Psoas muscle (tissue), 8 donors: ENCODE measurements around the gene HP1BP3. TPM values are rescaled to one million over a fixed set of nuclear protein-coding genes. Genes with fewer than 3 reads are reported as not detected.
A peak's percentile ranks its signal among the peaks of the same experiment; 100 is the strongest.

Source experiments
- ATAC-seq, 4 donors: fragments of 200-7000 bp; cut with Tn5 transposase; one replicate each; pipeline ENCODE4 v1.9.1; 2020; ENCODE audit warnings: moderate library complexity in 3 of 4, mild to moderate bottlenecking in 2 of 4
- DNase-seq, 2 donors: peaks; one replicate each; pipeline ENCODE4 v3.0.0-alpha.2; 2020
- H3K27ac ChIP-seq: fragments of 200-600 bp; one replicate; pipeline ENCODE4 v1.8.0; 2022
- H3K27me3 ChIP-seq, 3 donors: fragments of 200-600 bp in 1 of 3; one replicate each; pipeline versions ENCODE4 v1.6.1 to v1.8.0; 2013 to 2022; ENCODE audit warnings: low read length in 2 of 3, mild to moderate bottlenecking in 2 of 3, moderate library complexity in 1 of 3; ENCODE audit not compliant: insufficient read depth in 3 of 3
- H3K36me3 ChIP-seq, 2 donors: fragments of 200-600 bp in 1 of 2; one replicate each; pipeline versions ENCODE4 v1.6.1 to v1.8.0; 2013 to 2022; ENCODE audit warnings: low read depth in 1 of 2, mild to moderate bottlenecking in 1 of 2, moderate library complexity in 1 of 2; ENCODE audit not compliant: insufficient read depth in 1 of 2
- H3K4me1 ChIP-seq: fragments of 200-600 bp; one replicate; pipeline ENCODE4 v1.8.0; 2022
- H3K4me3 ChIP-seq: fragments of 200-600 bp; one replicate; pipeline ENCODE4 v1.8.0; 2022; ENCODE audit warnings: mild to moderate bottlenecking
- H3K9me3 ChIP-seq: fragments of 200-600 bp; one replicate; pipeline ENCODE4 v1.8.0; 2022
- CTCF ChIP-seq: fragments of 200-600 bp; IDR thresholded peaks from one replicate; pipeline ENCODE4 v1.8.0; 2022; ENCODE audit warnings: antibody characterized with exemption
- WGBS, 3 donors: extraction: QIAGEN DNeasy Blood & Tissue Kit; methylation state at CpG; one replicate each; pipeline versions ENCODE4 v1.1.6 to v1.1.7; 2013; 5-methylcytosine and 5-hydroxymethylcytosine counted together
- intact Hi-C, 2 donors: fragments of 100-400 bp; cut with DNase I; formaldehyde crosslinking; loops; one replicate each; pipeline versions ENCODE4 v1.11.0 to v1.14.2; 2022
- polyA plus RNA-seq, 3 donors: library from polyadenylated mRNA; stranded (reverse); fragments of 200-250 nt; gene quantifications; one replicate each; pipeline ENCODE4 v1.2.3, GENCODE V29; 2013
- total RNA-seq, 4 donors: library from RNA; stranded (reverse); fragmentation: NEBNext Ultra II Directional in 2 of 4; extraction: Animal tissue kit (Norgen Biotek cat#: 25700) in 2 of 4; gene quantifications; one replicate each; pipeline versions ENCODE4 v1.2.1 to v1.2.4, GENCODE V29; 2021 to 2023
- donor health status: healthy with polysubstance abuse.
- donor health status: DM: no; HTN: no; CAD: no; lungs with moderate emphysema.
- donor health status: Bipolar disorder and iron deficiency.
- donor health status: healthy.
- donor health status: DM: yes; HTN: yes; CAD: no.
- donor health status: DM: no; HTN: no; CAD: no.
- donor health status: DM: no; HTN: no; CAD: no.
- donor health status: DM: yes; HTN: yes; CAD: no.

The HP1BP3 gene
- total and polyA plus RNA-seq, 7 donors: 52.6 to 134 (median 115) TPM

DNA sequence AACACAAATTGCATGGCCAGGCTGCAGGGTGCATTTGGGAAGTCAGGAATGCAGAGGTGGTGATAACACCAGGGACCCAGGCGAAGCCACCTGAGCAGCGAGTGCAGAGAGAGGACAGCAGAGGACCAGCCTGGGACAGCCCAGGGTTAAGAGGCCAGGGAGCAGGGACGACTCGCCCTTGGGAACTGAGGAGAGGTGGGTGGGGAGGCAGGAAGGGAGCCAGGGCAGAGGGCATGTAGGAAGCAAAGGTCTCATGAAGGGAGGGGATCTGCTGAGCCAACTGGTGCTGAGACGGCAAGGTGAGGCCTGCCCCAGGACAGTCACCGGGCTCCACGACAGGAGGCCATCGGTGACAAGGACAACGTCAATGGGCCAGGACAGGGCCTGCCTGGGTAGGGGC, 85.7 kb downstream of the HP1BP3 start:
- Histone ChIP-seq H3K4me3 (no peak overlapping the region), H3K9me3 (no peaks in the 10 kb centered on the region), H3K27me3 (no peaks in the 10 kb centered on the region), H3K27ac (no peak overlapping the region), H3K4me1 (peaks cover 10% of the 10 kb centered on the region), H3K36me3 (no peaks in the 10 kb centered on the region)
- ATAC-seq (no peak), DNase-seq (no peak)
- 89 to 92% (median 90%) methylated on average over 9 of the region's 9 CpGs for WGBS, 3 donors
- intact Hi-C loops: no loop called here
- no peak for TF ChIP-seq CTCF

DNA sequence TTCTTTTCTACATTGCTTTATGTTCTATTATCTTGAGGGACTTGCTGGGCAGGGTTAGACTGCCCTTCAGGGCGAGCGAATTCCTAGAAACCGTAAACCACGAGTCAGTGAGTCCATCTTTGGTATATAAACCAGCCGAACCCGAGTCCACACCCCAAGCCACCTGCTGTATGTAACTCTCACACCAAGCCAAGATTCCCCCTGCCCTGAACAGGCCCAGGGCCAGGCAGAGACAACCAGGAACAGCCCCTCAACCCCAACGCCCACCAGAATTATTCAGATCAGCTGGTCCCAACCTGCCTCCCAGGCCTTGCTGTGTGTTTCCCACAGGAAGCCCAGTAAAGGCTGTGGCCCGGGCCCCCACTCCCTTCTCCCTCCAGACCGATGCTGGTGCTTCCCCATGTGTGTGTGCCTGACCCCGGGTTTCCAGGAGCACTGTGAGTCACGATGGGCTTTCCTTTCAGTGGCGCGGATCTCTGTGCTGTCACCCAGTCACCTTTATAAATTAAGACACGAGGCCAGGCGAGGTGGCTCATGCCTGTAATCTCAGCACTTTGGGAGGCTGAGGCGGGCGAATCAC, 86.4 kb downstream of the HP1BP3 start:
- intact Hi-C loops: no loop called here
- Histone ChIP-seq H3K27me3 (no peaks in the 10 kb centered on the region), H3K27ac (no peak overlapping the region), H3K4me3 (no peak overlapping the region), H3K9me3 (no peaks in the 10 kb centered on the region), H3K36me3 (no peaks in the 10 kb centered on the region), H3K4me1 (peaks cover 10% of the 10 kb centered on the region)
- DNase-seq: no peak
- WGBS, 3 donors: 86 to 89% (median 88%) methylated on average over 17 of the region's 17 CpGs
- ATAC-seq: no peak
- TF ChIP-seq CTCF: no peak

DNA sequence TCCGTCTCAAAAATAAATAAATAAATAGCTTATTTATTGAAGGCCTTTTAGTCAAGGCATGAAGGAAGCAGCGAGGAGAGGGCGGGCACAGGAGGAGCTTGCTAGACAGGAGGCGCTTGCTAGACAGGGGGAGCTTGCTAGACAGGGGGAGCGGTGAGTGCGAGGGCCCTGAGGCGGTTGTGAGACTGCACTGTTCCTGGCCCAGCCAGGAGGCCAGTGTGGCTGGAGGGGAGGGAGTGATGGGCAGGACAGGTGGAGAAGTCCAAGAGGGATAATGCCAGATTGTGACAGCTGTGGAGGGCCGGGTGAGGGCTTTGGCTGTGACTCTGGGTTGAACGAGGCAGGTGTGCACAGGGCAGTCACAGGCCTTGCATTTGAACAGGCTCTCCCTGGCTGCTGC, 87.5 kb downstream of the HP1BP3 start:
- Histone ChIP-seq H3K4me3 (no peak overlapping the region), H3K27me3 (no peaks in the 10 kb centered on the region), H3K27ac (peak overlapping the region; percentile 53), H3K36me3 (no peaks in the 10 kb centered on the region), H3K9me3 (no peaks in the 10 kb centered on the region), H3K4me1 (peaks cover 10% of the 10 kb centered on the region)
- intact Hi-C loops: loop anchor here (5.0 to 10.0 kb wide), 4 partner anchors 33 to 493 kb away; partner anchors contain the start of genes SH2D5 (in 2 of the 2) and HP1BP3 (in 1 of the 2)
- no peak for TF ChIP-seq CTCF
- DNase-seq (peak in 1 of 2 donors; percentile 69), ATAC-seq (peak; percentile 53 to 91 (median 69))
- 32 to 51% (median 38%) methylated on average over 9 of the region's 9 CpGs for WGBS, 3 donors

DNA sequence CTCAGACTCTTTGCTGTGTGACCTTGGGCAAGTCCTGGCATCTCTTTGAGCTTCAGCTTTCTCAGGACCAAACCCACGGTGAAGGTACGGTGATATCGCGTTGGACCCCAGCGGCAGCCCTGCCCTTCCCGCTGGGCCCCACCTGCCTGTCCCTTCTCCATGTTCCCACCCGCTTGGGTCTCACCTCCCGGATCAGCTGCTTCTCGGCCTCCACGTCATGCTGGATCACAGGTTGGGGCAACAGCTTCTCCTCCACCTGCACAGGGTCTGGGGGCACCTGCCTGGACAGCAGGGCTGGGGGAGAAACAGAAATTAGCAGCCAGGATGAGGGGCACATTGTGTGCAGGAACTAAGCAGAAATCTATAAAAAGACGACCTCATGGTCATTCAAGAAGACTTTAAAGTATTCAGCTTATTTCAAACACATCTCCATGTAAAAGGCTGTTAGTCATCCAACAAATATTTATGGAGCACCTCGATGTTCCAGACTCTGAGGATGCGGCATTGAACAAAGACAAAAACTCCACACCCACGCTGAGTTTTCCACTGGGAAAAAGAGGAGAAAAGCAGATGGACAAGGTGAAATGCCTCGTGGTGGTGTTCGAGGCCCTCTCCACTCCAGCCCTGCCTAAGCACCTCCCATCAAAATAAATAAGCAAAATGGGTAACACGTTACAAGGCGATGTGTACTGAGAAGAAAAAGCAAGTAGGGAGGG, 88.8 kb downstream of the HP1BP3 start:
- Histone ChIP-seq H3K36me3 (no peaks in the 10 kb centered on the region), H3K4me1 (peaks cover 10% of the 10 kb centered on the region), H3K4me3 (no peak overlapping the region), H3K27me3 (no peaks in the 10 kb centered on the region), H3K9me3 (no peaks in the 10 kb centered on the region), H3K27ac (no peak overlapping the region)
- WGBS, 3 donors: 88 to 94% (median 93%) methylated on average over 18 of the region's 18 CpGs
- TF ChIP-seq CTCF: no peak
- intact Hi-C loops: loop anchor here (5.0 to 10.0 kb wide), 4 partner anchors 34 to 494 kb away; partner anchors contain the start of genes SH2D5 (in 2 of the 2) and HP1BP3 (in 1 of the 2)
- ATAC-seq (no peak), DNase-seq (no peak)
